Activated naive CD8-positive, alpha-beta T cell treated with anti-CD3 and anti-CD28 coated beads, Interleukin-2, amount 10 ng/mL, durations not matched to agents 7 days and 5 days (primary cell): ENCODE data around the gene SOX10. TPM values are rescaled to one million over a fixed set of nuclear protein-coding genes. Genes with fewer than 3 reads are reported as not detected.
"Not testable (repeated sequence)": the region's sequence is repeated elsewhere in the genome, so short reads cannot be mapped to it uniquely, and the experiment has no call there.

Experiments
- ATAC-seq: fragments of 150-1000 bp; cut with Tn5 transposase; one replicate; pipeline ENCODE4 v1.10.0; 2021; ENCODE audit warnings: low read depth, moderate library complexity
- POLR2A ChIA-PET: fragments of 350-600 bp; sonication (Branson Sonifier 250); formaldehyde crosslinking; loops from one replicate; lab custom pipeline; 2021; ENCODE audit warnings: antibody characterized with exemption; lab: Charles Lee
- DNase-seq: peaks from one replicate; pipeline ENCODE4 v3.0.0; 2021
- H3K27ac Mint-ChIP-seq: one replicate; pipeline ENCODE4 v1.8.0; 2022; ENCODE audit warnings: mild to moderate bottlenecking, mixed read lengths
- H3K27me3 Mint-ChIP-seq: one replicate; pipeline ENCODE4 v1.8.0; 2022; ENCODE audit warnings: mild to moderate bottlenecking, moderate library complexity, mixed read lengths
- H3K36me3 Mint-ChIP-seq: one replicate; pipeline ENCODE4 v1.8.0; 2021; ENCODE audit warnings: mild to moderate bottlenecking, mixed read lengths
- H3K4me1 Mint-ChIP-seq: one replicate; pipeline ENCODE4 v1.8.0; 2021; ENCODE audit warnings: mixed read lengths
- H3K4me3 Mint-ChIP-seq: one replicate; pipeline ENCODE4 v1.8.0; 2022; ENCODE audit warnings: mild to moderate bottlenecking, moderate library complexity, mixed read lengths
- H3K9me3 Mint-ChIP-seq: one replicate; pipeline ENCODE4 v1.8.0; 2021; ENCODE audit warnings: mixed read lengths
- total RNA-seq, 2 experiments: library from RNA; stranded (reverse); gene quantifications; one replicate each; pipeline ENCODE4 v1.2.3, GENCODE V29; 2021

Gene SOX10
- total RNA-seq, 2 experiments from 2014 or later: not detected

- no peak overlapping the region for H3K4me3 Mint-ChIP-seq
- peaks cover 2% of the 10 kb centered on the region for H3K4me1 Mint-ChIP-seq
- POLR2A ChIA-PET: interaction anchor here (1.1 kb wide), 1 partner anchor 22 kb away, joined by 3 read pairs; no protein-coding TSS in a partner anchor
- no peaks in the 10 kb centered on the region for H3K9me3 Mint-ChIP-seq
- H3K27ac Mint-ChIP-seq: no peak overlapping the region
- no peak for ATAC-seq
- DNase-seq: no peak
- H3K36me3 Mint-ChIP-seq: peaks cover 10% of the 10 kb centered on the region
- no peaks in the 10 kb centered on the region for H3K27me3 Mint-ChIP-seq
Measured at GRCh38 chr22:37971475-37972434, 12.6 kb downstream of the SOX10 start.

GRCh38 chr22:37970864-37971263 is 13.5 kb downstream of the SOX10 start:
- DNase-seq (no peak), ATAC-seq (no peak)
- H3K27ac Mint-ChIP-seq: no peak overlapping the region
- peaks cover 9% of the 10 kb centered on the region for H3K36me3 Mint-ChIP-seq
- H3K4me1 Mint-ChIP-seq: peaks cover 3% of the 10 kb centered on the region
- H3K4me3 Mint-ChIP-seq: no peak overlapping the region
- no peaks in the 10 kb centered on the region for H3K9me3 Mint-ChIP-seq
- no peaks in the 10 kb centered on the region for H3K27me3 Mint-ChIP-seq
- POLR2A ChIA-PET: interaction anchor here (0.7 to 1.1 kb wide), 2 partner anchors 21 to 22 kb away, joined by 3 read pairs; no protein-coding TSS in a partner anchor

GRCh38 chr22:37968452-37969251 is 15.7 kb downstream of the SOX10 start:
- POLR2A ChIA-PET: no interaction called here
- Mint-ChIP-seq H3K4me1 (peaks cover 4% of the 10 kb centered on the region), H3K9me3 (no peaks in the 10 kb centered on the region), H3K27ac (no peak overlapping the region), H3K36me3 (peaks cover 9% of the 10 kb centered on the region), H3K27me3 (no peaks in the 10 kb centered on the region), H3K4me3 (no peak overlapping the region)
- ATAC-seq: no peak
- DNase-seq: no peak

- ATAC-seq (no peak), DNase-seq (no peak)
- H3K36me3 Mint-ChIP-seq: peaks cover 9% of the 10 kb centered on the region
- no peak overlapping the region for H3K4me3 Mint-ChIP-seq
- H3K27me3 Mint-ChIP-seq: no peaks in the 10 kb centered on the region
- no peak overlapping the region for H3K27ac Mint-ChIP-seq
- peaks cover 4% of the 10 kb centered on the region for H3K4me1 Mint-ChIP-seq
- POLR2A ChIA-PET: no interaction called here
- no peaks in the 10 kb centered on the region for H3K9me3 Mint-ChIP-seq
Measured at GRCh38 chr22:37967637-37968451, 16.5 kb downstream of the SOX10 start.

GRCh38 chr22:37967147-37967546 is 17.2 kb downstream of the SOX10 start:
- Mint-ChIP-seq H3K36me3 (peaks cover 9% of the 10 kb centered on the region), H3K4me3 (no peak overlapping the region), H3K9me3 (no peaks in the 10 kb centered on the region), H3K27me3 (no peaks in the 10 kb centered on the region), H3K4me1 (peaks cover 4% of the 10 kb centered on the region), H3K27ac (no peak overlapping the region)
- DNase-seq: no peak
- POLR2A ChIA-PET: no interaction called here
- ATAC-seq: no peak

- no peak for ATAC-seq
- DNase-seq: no peak
- Mint-ChIP-seq H3K4me1 (peaks cover 4% of the 10 kb centered on the region), H3K9me3 (no peaks in the 10 kb centered on the region), H3K36me3 (peaks cover 13% of the 10 kb centered on the region), H3K27me3 (no peaks in the 10 kb centered on the region), H3K27ac (no peak overlapping the region), H3K4me3 (no peak overlapping the region)
- POLR2A ChIA-PET: interaction anchor here (0.5 kb wide), 1 partner anchor 145 kb away, joined by 3 read pairs; no protein-coding TSS in a partner anchor
Measured at GRCh38 chr22:37965940-37966664, 18.3 kb downstream of the SOX10 start.

- no peak for ATAC-seq
- no peak overlapping the region for H3K27ac Mint-ChIP-seq
- no peak overlapping the region for H3K4me3 Mint-ChIP-seq
- no peak for DNase-seq
- H3K36me3 Mint-ChIP-seq: peaks cover 27% of the 10 kb centered on the region
- H3K27me3 Mint-ChIP-seq: no peaks in the 10 kb centered on the region
- POLR2A ChIA-PET: no interaction called here
- H3K9me3 Mint-ChIP-seq: no peaks in the 10 kb centered on the region
- H3K4me1 Mint-ChIP-seq: peaks cover 4% of the 10 kb centered on the region
Measured at GRCh38 chr22:37961062-37961461, 23.3 kb downstream of the SOX10 start.

GRCh38 chr22:37959231-37959825 is 25.0 kb downstream of the SOX10 start:
- ATAC-seq (no peak), DNase-seq (no peak)
- H3K27ac Mint-ChIP-seq: no peak overlapping the region
- H3K4me3 Mint-ChIP-seq: no peak overlapping the region
- peaks cover 11% of the 10 kb centered on the region for H3K4me1 Mint-ChIP-seq
- no peaks in the 10 kb centered on the region for H3K27me3 Mint-ChIP-seq
- POLR2A ChIA-PET: interaction anchor here (0.5 kb wide), 1 partner anchor 535 kb away, joined by 4 read pairs; no protein-coding TSS in a partner anchor
- H3K36me3 Mint-ChIP-seq: peaks cover 27% of the 10 kb centered on the region
- no peaks in the 10 kb centered on the region for H3K9me3 Mint-ChIP-seq

GRCh38 chr22:37957232-37957631 is 27.1 kb downstream of the SOX10 start:
- DNase-seq (no peak), ATAC-seq (no peak)
- POLR2A ChIA-PET: no interaction called here
- no peaks in the 10 kb centered on the region for H3K9me3 Mint-ChIP-seq
- H3K27me3 Mint-ChIP-seq: peaks cover 8% of the 10 kb centered on the region
- H3K4me3 Mint-ChIP-seq: no peak overlapping the region
- no peak overlapping the region for H3K27ac Mint-ChIP-seq
- peaks cover 29% of the 10 kb centered on the region for H3K36me3 Mint-ChIP-seq
- peaks cover 20% of the 10 kb centered on the region for H3K4me1 Mint-ChIP-seq

GRCh38 chr22:37955825-37956397 is 28.4 kb downstream of the SOX10 start:
- POLR2A ChIA-PET, H3K27ac Mint-ChIP-seq, H3K4me3 Mint-ChIP-seq, H3K9me3 Mint-ChIP-seq, DNase-seq, ATAC-seq: not testable (repeated sequence)
- Mint-ChIP-seq H3K4me1 (peaks cover 22% of the 10 kb centered on the region), H3K36me3 (peaks cover 24% of the 10 kb centered on the region), H3K27me3 (peaks cover 17% of the 10 kb centered on the region)

GRCh38 chr22:37954686-37955085 is 29.7 kb downstream of the SOX10 start:
- Mint-ChIP-seq H3K36me3 (peaks cover 20% of the 10 kb centered on the region), H3K27me3 (peaks cover 17% of the 10 kb centered on the region), H3K4me1 (peaks cover 22% of the 10 kb centered on the region), H3K9me3 (no peaks in the 10 kb centered on the region), H3K4me3 (peak overlapping the region; percentile 97), H3K27ac (no peak overlapping the region)
- no peak for ATAC-seq
- POLR2A ChIA-PET: interaction anchor here (0.6 to 1.6 kb wide), 5 partner anchors 9 to 1495 kb away, joined by 3 to 6 read pairs (median 4); no protein-coding TSS in a partner anchor
- no peak for DNase-seq
